Muscle of leg (tissue), 11 donors: Measurements from ENCODE around the gene ATP6V1B1. TPM values are rescaled to one million over a fixed set of nuclear protein-coding genes. Genes with fewer than 3 reads are reported as not detected.

Experiments
- DNase-seq: peaks from one replicate; pipeline ENCODE4 v3.0.0; 2013
- H3K27ac ChIP-seq: one replicate; pipeline ENCODE4 v1.5.1; 2013; ENCODE audit warnings: mild to moderate bottlenecking, low read length, control low read depth
- H3K27me3 ChIP-seq: one replicate; pipeline ENCODE4 v1.6.1; 2013; ENCODE audit warnings: low read length; ENCODE audit not compliant: control insufficient read depth, insufficient read depth
- H3K36me3 ChIP-seq: one replicate; pipeline ENCODE4 v1.6.1; 2013; ENCODE audit warnings: low read length; ENCODE audit not compliant: control insufficient read depth, insufficient read depth
- H3K4me1 ChIP-seq: one replicate; pipeline ENCODE4 v1.6.1; 2013; ENCODE audit warnings: low read length; ENCODE audit not compliant: control insufficient read depth, insufficient read depth
- H3K4me3 ChIP-seq: one replicate; pipeline ENCODE4 v1.5.1; 2013; ENCODE audit warnings: low read length, control low read depth
- H3K9me3 ChIP-seq: replicated peaks from 2 replicates; pipeline ENCODE4 v1.6.1; 2013; ENCODE audit warnings: low read depth, low read length; ENCODE audit not compliant: control insufficient read depth
- WGBS: methylation state at CpG from one replicate; pipeline ENCODE4 v1.1.5; 2013; ENCODE audit warnings: missing lambda C conversion rate; ENCODE audit not compliant: insufficient coverage; 5-methylcytosine and 5-hydroxymethylcytosine counted together
- polyA plus RNA-seq, 8 donors: library from polyadenylated mRNA; unstranded; fragments of 120-200 nt; gene quantifications; one replicate each; pipeline versions ENCODE4 v1.2.1 to v1.2.3, GENCODE V29; 2013; ENCODE audit warnings: inconsistent platforms in 1 of 8, low replicate concordance in 1 of 8; ENCODE audit not compliant: insufficient read length in 8 of 8, insufficient read depth in 1 of 8
- total RNA-seq: library from RNA; stranded (reverse); fragments of 120-200 nt; gene quantifications from one replicate; pipeline ENCODE4 v1.2.4, GENCODE V29; 2013

Gene ATP6V1B1
- total and polyA plus RNA-seq, 9 donors: 0.30 to 2.7 (median 0.80) TPM

- peak; percentile 41 for DNase-seq
- WGBS: 18% methylated on average over 24 of the region's 40 CpGs
Measured at GRCh38 chr2:70907130-70908057, 28.3 kb upstream of the ATP6V1B1 start.

GRCh38 chr2:70916291-70916690, 19.4 kb upstream of the ATP6V1B1 start:
- no peaks in the 10 kb centered on the region for H3K36me3 ChIP-seq
- H3K9me3 ChIP-seq: no peaks in the 10 kb centered on the region
- peaks cover 23% of the 10 kb centered on the region for H3K27me3 ChIP-seq
- H3K4me3 ChIP-seq: no peak overlapping the region
- H3K27ac ChIP-seq: no peak overlapping the region
- no peaks in the 10 kb centered on the region for H3K4me1 ChIP-seq
- no peak for DNase-seq

More at GRCh38 chr2:70907130-70908057, 28.3 kb upstream of the ATP6V1B1 start:
- peaks cover 68% of the 10 kb centered on the region for H3K27me3 ChIP-seq
- peak overlapping the region; percentile 8 for H3K27ac ChIP-seq
- no peaks in the 10 kb centered on the region for H3K9me3 ChIP-seq
- H3K36me3 ChIP-seq: no peaks in the 10 kb centered on the region
- peak overlapping the region; percentile 8 for H3K4me3 ChIP-seq
- H3K4me1 ChIP-seq: peaks cover 8% of the 10 kb centered on the region

- no CpG with 5 or more reads among the region's 2 CpGs for WGBS
- no peak overlapping the region for H3K4me3 ChIP-seq
Measured at GRCh38 chr2:70918016-70918415, 17.7 kb upstream of the ATP6V1B1 start.

GRCh38 chr2:70919672-70920366, 15.9 kb upstream of the ATP6V1B1 start:
- H3K27ac ChIP-seq: no peak overlapping the region
- H3K9me3 ChIP-seq: no peaks in the 10 kb centered on the region
- H3K4me3 ChIP-seq: no peak overlapping the region
- 7% methylated on average over 6 of the region's 16 CpGs for WGBS
- peak; percentile 79 for DNase-seq
- no peaks in the 10 kb centered on the region for H3K36me3 ChIP-seq
- peaks cover 21% of the 10 kb centered on the region for H3K4me1 ChIP-seq
- H3K27me3 ChIP-seq: peaks cover 10% of the 10 kb centered on the region

More at GRCh38 chr2:70918016-70918415, 17.7 kb upstream of the ATP6V1B1 start:
- Histone ChIP-seq H3K9me3 (no peaks in the 10 kb centered on the region), H3K36me3 (no peaks in the 10 kb centered on the region), H3K4me1 (peaks cover 14% of the 10 kb centered on the region), H3K27ac (no peak overlapping the region), H3K27me3 (peaks cover 15% of the 10 kb centered on the region)
- no peak for DNase-seq

- no peaks in the 10 kb centered on the region for H3K36me3 ChIP-seq
Measured at GRCh38 chr2:70920367-70920715, 15.4 kb upstream of the ATP6V1B1 start.

GRCh38 chr2:70921031-70921430, 14.7 kb upstream of the ATP6V1B1 start:
- peaks cover 21% of the 10 kb centered on the region for H3K4me1 ChIP-seq
- no peaks in the 10 kb centered on the region for H3K9me3 ChIP-seq
- no peak for DNase-seq
- H3K4me3 ChIP-seq: no peak overlapping the region
- H3K27me3 ChIP-seq: peaks cover 8% of the 10 kb centered on the region
- no peaks in the 10 kb centered on the region for H3K36me3 ChIP-seq
- no peak overlapping the region for H3K27ac ChIP-seq
- WGBS: 95% methylated on average over 12 of the region's 12 CpGs

More at GRCh38 chr2:70920367-70920715, 15.4 kb upstream of the ATP6V1B1 start:
- Histone ChIP-seq H3K4me3 (no peak overlapping the region), H3K27ac (no peak overlapping the region), H3K4me1 (peaks cover 21% of the 10 kb centered on the region), H3K27me3 (peaks cover 9% of the 10 kb centered on the region), H3K9me3 (no peaks in the 10 kb centered on the region)
- 90% methylated on average over 3 of the region's 3 CpGs for WGBS
- DNase-seq: no peak

- H3K27ac ChIP-seq: no peak overlapping the region
- peaks cover 21% of the 10 kb centered on the region for H3K4me1 ChIP-seq
- no peak for DNase-seq
- H3K9me3 ChIP-seq: no peaks in the 10 kb centered on the region
- H3K27me3 ChIP-seq: peaks cover 8% of the 10 kb centered on the region
- H3K36me3 ChIP-seq: no peaks in the 10 kb centered on the region
- no peak overlapping the region for H3K4me3 ChIP-seq
- WGBS: 44% methylated on average over 2 of the region's 2 CpGs
Measured at GRCh38 chr2:70921839-70922234, 13.9 kb upstream of the ATP6V1B1 start.

- Histone ChIP-seq H3K4me1 (peaks cover 21% of the 10 kb centered on the region), H3K27ac (peak overlapping the region; percentile 45), H3K9me3 (no peaks in the 10 kb centered on the region), H3K27me3 (peaks cover 9% of the 10 kb centered on the region), H3K4me3 (no peak overlapping the region), H3K36me3 (no peaks in the 10 kb centered on the region)
- peak; percentile 72 for DNase-seq
- 21% methylated on average over 7 of the region's 18 CpGs for WGBS
Measured at GRCh38 chr2:70922235-70923234, 13.2 kb upstream of the ATP6V1B1 start.

- H3K27ac ChIP-seq: peak overlapping the region; percentile 45
- no peaks in the 10 kb centered on the region for H3K36me3 ChIP-seq
- no peak for DNase-seq
- H3K4me1 ChIP-seq: peaks cover 21% of the 10 kb centered on the region
- no peak overlapping the region for H3K4me3 ChIP-seq
- peaks cover 4% of the 10 kb centered on the region for H3K27me3 ChIP-seq
- no peaks in the 10 kb centered on the region for H3K9me3 ChIP-seq
- WGBS: 83% methylated on average over 2 of the region's 10 CpGs
Measured at GRCh38 chr2:70923378-70924015, 12.2 kb upstream of the ATP6V1B1 start.
